ENCODE measurements around the gene OSMR.

OSMR gene

GRCh38 chr5:38938973-38939372 is 93.2 kb downstream of the OSMR start:
- no peak overlapping the region for H3K27ac ChIP-seq
- no peak for TF ChIP-seq ZFX (IDR thresholded peaks at IDR 0.05)
- no peak for TF ChIP-seq CTCF (conservative IDR thresholded peaks at IDR 0.05)

- no peak overlapping the region for H3K27ac ChIP-seq
- TF ChIP-seq ZFX (IDR thresholded peaks at IDR 0.05), result no peak
- no peak for TF ChIP-seq CTCF (conservative IDR thresholded peaks at IDR 0.05)
Measured at GRCh38 chr5:38940230-38940858, 94.5 kb downstream of the OSMR start.

GRCh38 chr5:38941912-38942311 is 96.1 kb downstream of the OSMR start:
- H3K27ac ChIP-seq, result no peak overlapping the region
- no peak for TF ChIP-seq ZFX (IDR thresholded peaks at IDR 0.05)

- H3K27ac ChIP-seq, result no peak overlapping the region
- TF ChIP-seq ZFX (IDR thresholded peaks at IDR 0.05), result no peak
- TF ChIP-seq CTCF (conservative IDR thresholded peaks at IDR 0.05), result no peak
Measured at GRCh38 chr5:38944282-38944681, 98.5 kb downstream of the OSMR start.

GRCh38 chr5:38948501-38948900 is 102.7 kb downstream of the OSMR start:
- H3K27ac ChIP-seq, result no peak overlapping the region
- no peak for TF ChIP-seq ZFX (IDR thresholded peaks at IDR 0.05)
- TF ChIP-seq CTCF (conservative IDR thresholded peaks at IDR 0.05), result no peak

- TF ChIP-seq ZFX (IDR thresholded peaks at IDR 0.05) (no peak), CTCF (conservative IDR thresholded peaks at IDR 0.05) (no peak)
- no peak overlapping the region for H3K27ac ChIP-seq
Measured at GRCh38 chr5:38953426-38954012, 107.7 kb downstream of the OSMR start.

- H3K27ac ChIP-seq, result no peak overlapping the region
- TF ChIP-seq CTCF (conservative IDR thresholded peaks at IDR 0.05), result no peak
- no peak for TF ChIP-seq ZFX (IDR thresholded peaks at IDR 0.05)
Measured at GRCh38 chr5:38961691-38962090, 115.9 kb downstream of the OSMR start.

GRCh38 chr5:38968665-38969064 is 122.9 kb downstream of the OSMR start:
- no peak for TF ChIP-seq CTCF (conservative IDR thresholded peaks at IDR 0.05)
- TF ChIP-seq ZFX (IDR thresholded peaks at IDR 0.05), result no peak
- H3K27ac ChIP-seq, result no peak overlapping the region

Data from C4-2B (cell line).